Measurements from ENCODE around the gene DOCK1.

DOCK1 gene

GRCh38 chr10:127000598-127000997, 95.4 kb downstream of the DOCK1 start:
- TF ChIP-seq, protein P1, sequence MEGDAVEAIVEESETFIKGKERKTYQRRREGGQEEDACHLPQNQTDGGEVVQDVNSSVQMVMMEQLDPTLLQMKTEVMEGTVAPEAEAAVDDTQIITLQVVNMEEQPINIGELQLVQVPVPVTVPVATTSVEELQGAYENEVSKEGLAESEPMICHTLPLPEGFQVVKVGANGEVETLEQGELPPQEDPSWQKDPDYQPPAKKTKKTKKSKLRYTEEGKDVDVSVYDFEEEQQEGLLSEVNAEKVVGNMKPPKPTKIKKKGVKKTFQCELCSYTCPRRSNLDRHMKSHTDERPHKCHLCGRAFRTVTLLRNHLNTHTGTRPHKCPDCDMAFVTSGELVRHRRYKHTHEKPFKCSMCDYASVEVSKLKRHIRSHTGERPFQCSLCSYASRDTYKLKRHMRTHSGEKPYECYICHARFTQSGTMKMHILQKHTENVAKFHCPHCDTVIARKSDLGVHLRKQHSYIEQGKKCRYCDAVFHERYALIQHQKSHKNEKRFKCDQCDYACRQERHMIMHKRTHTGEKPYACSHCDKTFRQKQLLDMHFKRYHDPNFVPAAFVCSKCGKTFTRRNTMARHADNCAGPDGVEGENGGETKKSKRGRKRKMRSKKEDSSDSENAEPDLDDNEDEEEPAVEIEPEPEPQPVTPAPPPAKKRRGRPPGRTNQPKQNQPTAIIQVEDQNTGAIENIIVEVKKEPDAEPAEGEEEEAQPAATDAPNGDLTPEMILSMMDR (IDR thresholded peaks at IDR 0.05; ENCODE audit: low read length, missing control alignments), result no peak
- no peak for DNase-seq (ENCODE audit: low read depth)
- no peak overlapping the region for H3K4me3 ChIP-seq (replicated peaks; ENCODE audit: low read depth, low read length)

GRCh38 chr10:127003032-127003685, 97.9 kb downstream of the DOCK1 start:
- DNase-seq (ENCODE audit: low read depth), result no peak
- TF ChIP-seq, protein P1 (IDR thresholded peaks at IDR 0.05; ENCODE audit: low read length, missing control alignments), result no peak
- no peak overlapping the region for H3K4me3 ChIP-seq (replicated peaks; ENCODE audit: low read depth, low read length)

DNA sequence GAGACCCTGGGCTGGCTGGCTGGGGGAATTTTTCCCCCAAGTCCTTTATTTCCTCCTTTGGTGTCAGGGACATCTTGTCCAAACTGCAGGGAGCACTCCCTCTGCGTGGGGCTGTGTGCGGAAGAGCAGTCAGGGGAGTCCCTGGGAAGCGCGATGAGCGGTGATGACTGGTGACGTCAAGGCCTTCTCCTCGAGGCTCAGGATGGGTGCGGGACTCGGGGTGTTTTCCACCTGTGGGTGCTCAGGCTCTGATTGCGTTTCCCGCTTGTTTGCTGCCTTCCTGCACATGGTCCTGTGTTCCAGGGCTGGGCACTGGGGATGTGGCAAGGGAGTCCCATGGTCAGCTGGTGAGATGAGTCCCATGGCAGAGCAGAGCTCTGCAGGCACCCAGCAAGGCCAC, 101.2 kb downstream of the DOCK1 start:
- no peak for DNase-seq (ENCODE audit: low read depth)
- H3K4me3 ChIP-seq (replicated peaks; ENCODE audit: low read depth, low read length), result no peak overlapping the region
- TF ChIP-seq, protein P1 (IDR thresholded peaks at IDR 0.05; ENCODE audit: low read length, missing control alignments), result no peak

GRCh38 chr10:127009366-127009765, 104.1 kb downstream of the DOCK1 start:
- DNase-seq (ENCODE audit: low read depth), result no peak
- TF ChIP-seq, protein P1 (IDR thresholded peaks at IDR 0.05; ENCODE audit: low read length, missing control alignments), result no peak
- H3K4me3 ChIP-seq (replicated peaks; ENCODE audit: low read depth, low read length), result no peak overlapping the region

DNA sequence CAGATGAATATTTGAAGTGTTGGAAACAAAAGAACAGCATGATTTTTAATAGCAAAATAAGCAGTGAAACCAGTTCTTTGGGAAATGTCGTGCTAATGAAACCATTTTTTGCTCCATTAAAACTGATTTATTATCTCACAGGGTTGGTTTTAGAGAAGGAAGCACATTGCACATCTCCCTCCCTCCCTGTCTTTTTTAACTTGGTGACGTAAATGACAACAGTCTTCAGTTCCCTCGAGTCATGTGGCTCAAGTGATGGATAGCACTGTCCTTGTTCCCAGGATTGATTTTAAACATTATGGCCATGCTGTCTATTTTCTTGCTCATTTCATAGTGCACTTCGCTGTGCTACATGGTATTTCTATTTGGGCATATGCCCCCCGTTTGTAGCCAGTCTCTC, 105.9 kb downstream of the DOCK1 start:
- TF ChIP-seq, protein P1 (IDR thresholded peaks at IDR 0.05; ENCODE audit: low read length, missing control alignments), result no peak
- no peak for DNase-seq (ENCODE audit: low read depth)
- no peak overlapping the region for H3K4me3 ChIP-seq (replicated peaks; ENCODE audit: low read depth, low read length)

DNA sequence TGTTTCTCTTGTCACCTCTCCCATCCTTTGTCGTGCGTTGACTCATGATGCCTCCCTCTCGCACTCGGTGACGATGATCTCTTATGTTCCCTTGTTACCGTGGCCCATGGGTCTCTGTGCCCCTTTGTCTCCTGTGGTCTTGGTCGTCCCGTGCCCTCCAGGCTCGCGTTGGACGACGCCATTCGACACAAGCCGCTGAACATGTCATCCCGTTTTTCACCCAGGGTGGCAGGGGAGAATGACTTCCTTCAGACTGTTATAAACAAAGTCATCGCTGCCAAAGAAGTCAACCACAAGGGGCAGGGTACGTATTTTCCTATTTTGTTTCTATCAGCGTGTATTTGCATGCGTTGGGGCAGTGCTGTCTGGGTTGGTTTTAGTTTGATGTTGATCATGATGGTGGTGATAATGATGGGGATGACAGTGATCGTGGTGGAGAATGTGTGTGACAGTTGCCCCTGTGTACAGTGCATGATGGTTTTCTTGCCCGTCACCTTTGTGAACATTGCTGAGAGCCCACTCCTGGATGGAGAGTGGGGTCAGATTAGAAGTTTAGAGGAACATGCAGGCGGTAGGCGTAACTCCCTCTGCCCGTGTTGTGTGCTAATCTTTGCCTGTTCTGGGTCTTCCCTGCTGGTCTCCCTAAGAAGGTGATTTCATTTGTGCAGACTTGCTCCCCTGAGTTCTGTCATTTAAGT, 107.0 kb downstream of the DOCK1 start:
- H3K4me3 ChIP-seq (replicated peaks; ENCODE audit: low read depth, low read length), result no peak overlapping the region
- no peak for DNase-seq (ENCODE audit: low read depth)
- TF ChIP-seq, protein P1 (IDR thresholded peaks at IDR 0.05; ENCODE audit: low read length, missing control alignments), result no peak

DNA sequence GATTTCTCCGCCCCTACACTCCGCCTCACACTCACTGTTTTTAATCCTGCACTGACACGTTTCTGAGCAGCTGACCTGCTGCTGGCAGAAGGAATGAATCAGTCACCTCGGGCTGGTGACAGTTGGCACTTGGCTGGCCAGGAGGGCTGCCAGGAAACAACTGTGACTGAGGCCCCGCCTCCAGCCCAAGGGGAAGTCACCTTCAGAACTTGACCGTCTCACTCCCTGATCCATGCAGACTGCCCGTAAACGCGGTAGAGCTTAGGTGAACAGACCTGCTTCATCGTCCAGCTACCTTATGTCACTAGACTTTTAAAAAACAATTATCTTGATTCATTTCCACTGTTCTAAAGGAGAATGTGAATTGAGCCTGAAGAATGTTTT, 107.5 kb downstream of the DOCK1 start:
- TF ChIP-seq, protein P1 (IDR thresholded peaks at IDR 0.05; ENCODE audit: low read length, missing control alignments), result no peak
- DNase-seq (ENCODE audit: low read depth), result no peak
- H3K4me3 ChIP-seq (replicated peaks; ENCODE audit: low read depth, low read length), result no peak overlapping the region

Measured in fibroblast of pulmonary artery (primary cell).